H1 (cell line): ENCODE measurements around the gene KCNQ1. TPM values are rescaled to one million over a fixed set of nuclear protein-coding genes. Genes with fewer than 3 reads are reported as not detected.

Experiments used
- CTCF ChIA-PET: fragments of 300-600 bp; sonication (Branson Sonifier 250); formaldehyde crosslinking; loops from one replicate; lab custom pipeline; 2021; ENCODE audit not compliant: partially characterized antibody; lab: Charles Lee
- POLR2A ChIA-PET: fragments of 300-600 bp; sonication (Branson Sonifier 250); formaldehyde crosslinking; loops from one replicate; lab custom pipeline; 2021; ENCODE audit warnings: inconsistent platforms; ENCODE audit not compliant: partially characterized antibody; lab: Charles Lee
- DNase-seq, 2 experiments: peaks; one replicate each; pipeline versions ENCODE4 v3.0.0 to v3.0.0-alpha.2; 2010 to 2022; ENCODE audit warnings: low spot score in 2 of 2, low read depth in 1 of 2, mixed read lengths in 1 of 2
- FAIRE-seq: peaks from 2 replicates; lab custom pipeline; 2011; peaks lifted over from hg19 to GRCh38; lab: Jason Lieb, UNC
- H2AFZ ChIP-seq: 2 replicates; pipeline ENCODE4 v1.8.1; 2012; ENCODE audit warnings: low read length, inconsistent platforms
- H2AK5ac ChIP-seq: 2 replicates; pipeline ENCODE4 v1.6.1; 2013; ENCODE audit warnings: low read depth, low read length
- H2BK120ac ChIP-seq: replicated peaks from 2 replicates; pipeline ENCODE3; 2013; ENCODE audit warnings: low read depth, low read length, inconsistent platforms
- H2BK12ac ChIP-seq: 2 replicates; pipeline ENCODE4 v1.6.1; 2013; ENCODE audit warnings: low read depth, low read length
- H2BK15ac ChIP-seq: 2 replicates; pipeline ENCODE4 v1.6.1; 2013; ENCODE audit warnings: low read length
- H2BK20ac ChIP-seq: 2 replicates; pipeline ENCODE4 v1.6.1; 2013; ENCODE audit warnings: low read length
- H2BK5ac ChIP-seq: 2 replicates; pipeline ENCODE4 v1.6.1; 2013; ENCODE audit warnings: low read depth, low read length
- H3K14ac ChIP-seq: 2 replicates; pipeline ENCODE4 v1.6.1; 2013; ENCODE audit warnings: inconsistent platforms; ENCODE audit not compliant: insufficient read length
- H3K18ac ChIP-seq: 2 replicates; pipeline ENCODE4 v1.6.1; 2013; ENCODE audit warnings: low read length; ENCODE audit errors: extremely low read depth
- H3K23ac ChIP-seq: 2 replicates; pipeline ENCODE4 v1.6.1; 2013; ENCODE audit warnings: inconsistent platforms; ENCODE audit not compliant: insufficient read length
- H3K23me2 ChIP-seq: 2 replicates; pipeline ENCODE4 v1.6.1; 2013; ENCODE audit warnings: low read depth, low read length
- H3K27ac ChIP-seq: 2 replicates; pipeline ENCODE4 v1.6.1; 2011; ENCODE audit warnings: low read depth, low read length, inconsistent platforms
- H3K27me3 ChIP-seq, 4 experiments: replicated peaks in 1 of 4; 1 replicate in 1 of 4; 2 replicates in 3 of 4; pipeline versions ENCODE4 v1.6.1 to v1.8.1; 2011 to 2013; ENCODE audit warnings: low read length in 3 of 4, mild to moderate bottlenecking in 3 of 4, inconsistent platforms in 2 of 4, mixed read lengths in 2 of 4, moderate library complexity in 1 of 4; ENCODE audit not compliant: control insufficient read depth in 3 of 4, insufficient read depth in 3 of 4; ENCODE audit errors: extremely low read depth in 1 of 4
- H3K36me3 ChIP-seq, 4 experiments: 2 replicates each; pipeline versions ENCODE4 v1.6.1 to v1.8.1; 2011 to 2013; ENCODE audit warnings: mild to moderate bottlenecking in 4 of 4, low read length in 3 of 4, moderate library complexity in 2 of 4, control low read depth in 1 of 4, inconsistent platforms in 1 of 4; ENCODE audit not compliant: insufficient read depth in 4 of 4, control insufficient read depth in 2 of 4
- H3K4ac ChIP-seq: replicated peaks from 2 replicates; pipeline ENCODE3; 2013; ENCODE audit warnings: low read length, low read depth, mixed read lengths, inconsistent platforms; ENCODE audit not compliant: insufficient read length
- H3K4me1 ChIP-seq, 4 experiments: replicated peaks in 1 of 4; 1 replicate in 1 of 4; 2 replicates in 3 of 4; pipeline versions ENCODE4 v1.6.1 to v1.8.1; 2011 to 2013; ENCODE audit warnings: low read length in 3 of 4, inconsistent platforms in 2 of 4, mixed read lengths in 1 of 4; ENCODE audit not compliant: insufficient read depth in 4 of 4, control insufficient read depth in 3 of 4
- H3K4me2 ChIP-seq, 2 experiments: 2 replicates each; pipeline versions ENCODE4 v1.6.1 to v1.8.1; 2011 to 2013; ENCODE audit warnings: low read depth in 2 of 2, low read length in 2 of 2, control low read depth in 1 of 2, inconsistent platforms in 1 of 2, mild to moderate bottlenecking in 1 of 2; ENCODE audit not compliant: insufficient read depth in 1 of 2
- H3K4me3 ChIP-seq, 4 experiments: fragments of 200-600, 300-600 bp in 1 of 4; sonication (generic), shearing (Covaris generic), sonication (Bioruptor Twin) in 1 of 4; 2 replicates each; pipeline versions ENCODE4 v1.5.1 to v1.8.1; 2011 to 2016; ENCODE audit warnings: low read length in 4 of 4, low read depth in 3 of 4, control low read depth in 2 of 4, inconsistent platforms in 2 of 4, mild to moderate bottlenecking in 2 of 4, mixed read lengths in 1 of 4, moderate library complexity in 1 of 4; ENCODE audit not compliant: insufficient read depth in 2 of 4; ENCODE audit errors: extremely low read depth in 1 of 4
- H3K56ac ChIP-seq: replicated peaks from 2 replicates; pipeline ENCODE3; 2013; ENCODE audit warnings: low read depth, mild to moderate bottlenecking, mixed read lengths, low read length, inconsistent platforms; ENCODE audit not compliant: insufficient read length
- H3K79me1 ChIP-seq: 2 replicates; pipeline ENCODE4 v1.6.1; 2013; ENCODE audit warnings: low read depth, low read length, control low read depth
- H3K79me2 ChIP-seq, 2 experiments: 2 replicates each; pipeline versions ENCODE4 v1.6.1 to v1.8.1; 2012 to 2013; ENCODE audit warnings: low read length in 2 of 2, mild to moderate bottlenecking in 2 of 2, inconsistent platforms in 1 of 2; ENCODE audit not compliant: insufficient read depth in 2 of 2, control insufficient read depth in 1 of 2
- H3K9ac ChIP-seq, 4 experiments: replicated peaks in 1 of 4; 1 replicate in 1 of 4; 2 replicates in 3 of 4; pipeline versions ENCODE4 v1.6.1 to v1.8.1; 2011 to 2013; ENCODE audit warnings: low read depth in 3 of 4, low read length in 3 of 4, control low read depth in 2 of 4, mild to moderate bottlenecking in 2 of 4, moderate library complexity in 2 of 4, inconsistent platforms in 1 of 4; ENCODE audit errors: extremely low read depth in 1 of 4
- H3K9me3 ChIP-seq, 2 experiments: 2 replicates each; pipeline versions ENCODE4 v1.6.1 to v1.8.1; 2012 to 2013; ENCODE audit warnings: mild to moderate bottlenecking in 2 of 2, moderate library complexity in 2 of 2, control low read depth in 1 of 2, inconsistent platforms in 1 of 2, low read depth in 1 of 2, low read length in 1 of 2, mixed read lengths in 1 of 2; ENCODE audit not compliant: insufficient read depth in 2 of 2
- H4K20me1 ChIP-seq, 2 experiments: replicated peaks in 1 of 2; 2 replicates each; pipeline versions ENCODE3 to v1.8.1; 2011 to 2013; ENCODE audit warnings: inconsistent platforms in 2 of 2, low read length in 2 of 2, mild to moderate bottlenecking in 1 of 2; ENCODE audit not compliant: insufficient read depth in 2 of 2, control insufficient read depth in 1 of 2
- H4K5ac ChIP-seq: 2 replicates; pipeline ENCODE4 v1.6.1; 2013; ENCODE audit warnings: low read length, low read depth, mixed read lengths, inconsistent platforms; ENCODE audit not compliant: insufficient read length
- H4K8ac ChIP-seq: 2 replicates; pipeline ENCODE4 v1.8.0; 2013; ENCODE audit warnings: mild to moderate bottlenecking, moderate library complexity, low read length, inconsistent platforms; ENCODE audit not compliant: insufficient read depth; ENCODE audit errors: extremely low read depth
- H4K91ac ChIP-seq: replicated peaks from 2 replicates; pipeline ENCODE3; 2013; ENCODE audit warnings: low read length, mixed read lengths, inconsistent platforms; ENCODE audit not compliant: insufficient read length
- ASH2L ChIP-seq: fragments of 200-600, 300-600 bp; sonication (generic); IDR thresholded peaks from one replicate; pipeline ENCODE4 v1.7.1; 2017; ENCODE audit warnings: low read length
- CHD1 ChIP-seq: IDR thresholded peaks from 2 replicates; pipeline ENCODE4 v1.6.1; 2012; ENCODE audit warnings: low read depth, low read length, improper control_type of control experiment
- CHD2 ChIP-seq: IDR thresholded peaks from 2 replicates; pipeline ENCODE4 v1.6.1; 2012; ENCODE audit warnings: low read length, improper control_type of control experiment
- EZH2 ChIP-seq: fragments of 200-600 bp; sonication (generic); IDR thresholded peaks from 2 replicates; pipeline ENCODE4 v1.7.1; 2012; ENCODE audit warnings: low read depth, mild to moderate bottlenecking, moderate library complexity, low read length, inconsistent platforms; ENCODE audit not compliant: severe bottlenecking
- GTF2F1 ChIP-seq: IDR thresholded peaks from 2 replicates; pipeline ENCODE4 v1.6.1; 2012; ENCODE audit warnings: low read depth, low read length, improper control_type of control experiment, borderline replicate concordance
- HDAC2 ChIP-seq, 2 experiments: fragments of 300-600 bp in 1 of 2; sonication (generic) in 1 of 2; IDR thresholded peaks; 2 replicates each; pipeline ENCODE4 v1.6.1; 2011 to 2012; ENCODE audit warnings: low read depth in 2 of 2, low read length in 2 of 2, mild to moderate bottlenecking in 2 of 2, moderate library complexity in 2 of 2, borderline replicate concordance in 1 of 2, inconsistent platforms in 1 of 2
- HDAC6 ChIP-seq: IDR thresholded peaks from one replicate; pipeline ENCODE4 v1.7.1; 2012; ENCODE audit warnings: low read depth, mild to moderate bottlenecking, inconsistent platforms, low read length, moderate library complexity
- POLR2A ChIP-seq, 2 experiments: IDR thresholded peaks; 1 replicate in 1 of 2; 2 replicates in 1 of 2; pipeline ENCODE4 v1.6.1; 2011; ENCODE audit warnings: low read depth in 2 of 2, low read length in 2 of 2, mild to moderate bottlenecking in 2 of 2; ENCODE audit errors: control extremely low read depth in 1 of 2
- SP1 ChIP-seq: IDR thresholded peaks from 2 replicates; pipeline ENCODE4 v1.6.1; 2011; ENCODE audit warnings: low read depth, low read length
- SP2 ChIP-seq: IDR thresholded peaks from 2 replicates; pipeline ENCODE4 v1.6.1; 2012; ENCODE audit warnings: mild to moderate bottlenecking, low read length, inconsistent platforms
- SRF ChIP-seq: IDR thresholded peaks from 2 replicates; pipeline ENCODE4 v1.6.1; 2011; ENCODE audit warnings: mild to moderate bottlenecking, low read depth, low read length, moderate library complexity
- TCF12 ChIP-seq: IDR thresholded peaks from 2 replicates; pipeline ENCODE4 v1.6.1; 2011; ENCODE audit warnings: low read depth, mild to moderate bottlenecking, low read length
- WGBS, 2 experiments: shearing (Covaris generic) in 1 of 2; methylation state at CpG; one replicate each; pipeline versions ENCODE4 v1.1.6 to v1.1.7; 2013 to 2015; ENCODE audit warnings: low lambda C conversion rate in 2 of 2, mixed read lengths in 2 of 2, inconsistent platforms in 1 of 2, low coverage in 1 of 2, missing lambda C conversion rate in 1 of 2; ENCODE audit not compliant: insufficient replicate concordance in 2 of 2, insufficient coverage in 1 of 2, insufficient read length in 1 of 2; ENCODE audit errors: extremely low coverage in 1 of 2, missing lambda C conversion rate in 1 of 2; 5-methylcytosine and 5-hydroxymethylcytosine counted together
- polyA plus RNA-seq, 7 experiments: library from polyadenylated mRNA; depleted of rRNA in 3 of 7; stranded (reverse) in 5 of 7; unstranded in 2 of 7; fragments of >200 nt in 5 of 7; fragments of 200-250 nt in 2 of 7; gene quantifications; 1 replicate in 5 of 7; 2 replicates in 1 of 7; 4 replicates in 1 of 7; pipeline versions ENCODE4 v1.2.1 to v1.2.3, GENCODE V29; 2011 to 2013; ENCODE audit warnings: missing spikeins in 2 of 7, mixed read lengths in 2 of 7
- total RNA-seq: library from RNA; stranded (reverse); fragmentation: NEBNext Ultra II Directional; extraction: Animal tissue kit (Norgen Biotek cat#: 25700); gene quantifications from 2 replicates; pipeline ENCODE4 v1.2.1, GENCODE V29; 2021

Gene KCNQ1
- total and polyA plus RNA-seq, 2 of the 8 experiments (the other 6 are each of a cell fraction or from before 2014, with no cell fraction given), result 1.9 to 2.0 TPM

- Histone ChIP-seq H3K36me3 (no peaks in the 10 kb centered on the region), H2BK120ac (no peak overlapping the region), H3K4me3 (no peak overlapping the region), H3K27ac (no peak overlapping the region), H3K56ac (no peak overlapping the region), H3K23ac (no peak overlapping the region), H3K4me2 (no peak overlapping the region), H2AK5ac (no peak overlapping the region), H3K4me1 (peaks cover 0 to 3% (median 0%) of the 10 kb centered on the region in 4 experiments; a peak in 4 of 7 replicates), H4K8ac (peak overlapping the region; percentile 25; the same call in 1 of the 2 replicates), H3K79me1 (no peaks in the 10 kb centered on the region), H2BK12ac (no peak overlapping the region), H3K9me3 (peaks cover 0 to 6% of the 10 kb centered on the region in 2 experiments; a peak in 1 of 4 replicates), H2BK15ac (no peak overlapping the region), H3K4ac (no peak overlapping the region), H2AFZ (no peak overlapping the region), H2BK5ac (no peak overlapping the region), H3K27me3 (peaks cover under 1 to 52% (median 33%) of the 10 kb centered on the region in 4 experiments; a peak in 6 of 7 replicates), H4K91ac (no peak overlapping the region), H3K14ac (no peak overlapping the region), H3K9ac (no peak overlapping the region), H4K5ac (no peak overlapping the region), H4K20me1 (peaks cover 0 to 4% of the 10 kb centered on the region in 2 experiments), H3K79me2 (no peaks in the 10 kb centered on the region), H3K18ac (no peak overlapping the region), H3K23me2 (no peaks in the 10 kb centered on the region), H2BK20ac (no peak overlapping the region)
- no peak for TF ChIP-seq SP1
- TF ChIP-seq POLR2A (IDR thresholded peaks at IDR 0.05; ENCODE audit: control extremely low read depth in 1 of 2, low read depth in 2 of 2, low read length in 2 of 2), result no peak
- TF ChIP-seq GTF2F1, result no peak
- TF ChIP-seq CHD2, result no peak
- no peak for TF ChIP-seq ASH2L
- no peak for TF ChIP-seq HDAC2 (IDR thresholded peaks at IDR 0.05; ENCODE audit: borderline replicate concordance in 1 of 2, low read depth in 2 of 2, low read length in 2 of 2)
- TF ChIP-seq EZH2, result no peak
- no peak for TF ChIP-seq CHD1
- TF ChIP-seq SRF, result no peak
- no peak for TF ChIP-seq SP2
- TF ChIP-seq TCF12, result no peak
- TF ChIP-seq HDAC6, result no peak
- CTCF ChIA-PET, result interaction anchor here (1.4 to 1.7 kb wide), 2 partner anchors 228 to 314 kb away, joined by 3 read pairs; no protein-coding TSS in a partner anchor
- WGBS, 2 experiments, result 92% methylated on average over 28 of the region's 28 CpGs; no CpG with 5 or more reads in 1 of the 2 experiments
- DNase-seq (no peak), FAIRE-seq (no peak)
- POLR2A ChIA-PET, result interaction anchor here (0.6 kb wide), 1 partner anchor 47 kb away, joined by 3 read pairs; no protein-coding TSS in a partner anchor
These were observed 128.6 kb downstream of the KCNQ1 start for GRCh38 chr11:2573240-2574042.
